HG02970 (cell line): ENCODE results near the gene MRPL52.

Source experiments
- ATAC-seq: cut with Tn5 transposase; IDR thresholded peaks from one replicate; pipeline ENCODE4 v1.9.1; 2021; ENCODE audit warnings: mild to moderate bottlenecking, moderate library complexity, moderate number of reproducible peaks; ENCODE audit not compliant: unreplicated experiment, low FRiP score

Gene MRPL52

GRCh38 chr14:22878271-22879246, 48.9 kb downstream of the MRPL52 start:
- ATAC-seq, result no peak

- ATAC-seq, result no peak
These were observed 52.4 kb downstream of the MRPL52 start for GRCh38 chr14:22882064-22882463.

DNA sequence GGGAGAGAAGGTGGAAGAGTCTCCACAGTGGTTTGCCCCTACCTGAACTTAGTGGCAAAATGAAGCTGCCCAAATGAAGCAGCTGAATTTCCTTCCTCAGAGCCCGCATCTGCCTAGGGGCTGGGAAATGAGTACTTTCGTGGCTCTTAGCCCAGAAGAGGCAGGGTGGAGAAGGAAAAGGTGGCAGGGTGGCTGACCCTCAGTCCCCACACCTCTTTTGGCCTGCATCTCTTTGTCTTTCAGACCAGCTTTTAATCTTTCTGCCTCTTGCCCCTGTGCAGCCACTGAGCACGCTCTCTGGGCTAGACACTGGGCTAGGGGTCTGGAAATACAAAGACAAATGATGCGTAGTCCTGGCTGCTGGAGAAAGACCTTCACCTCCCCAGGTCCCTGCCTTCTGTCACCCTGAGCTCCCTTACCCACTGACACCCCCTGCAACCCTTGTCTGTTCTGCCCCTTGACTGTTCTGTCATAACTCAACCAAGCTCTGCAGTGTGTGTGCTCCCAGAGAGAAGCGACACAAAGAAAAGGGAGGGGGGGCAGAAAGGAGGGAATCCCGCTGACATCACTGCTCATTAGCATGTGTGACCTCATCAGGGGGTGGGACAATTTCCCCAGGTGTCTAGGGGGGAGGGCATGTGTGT, 53.0 kb downstream of the MRPL52 start:
- ATAC-seq, result no peak

- ATAC-seq, result no peak
These were observed 53.7 kb downstream of the MRPL52 start, which contains the start of gene REM2 for GRCh38 chr14:22883173-22883976. Gene REM2 (plus strand): TSS chr14:22883222. CDS start chr14:22883288, 66 bp downstream.

GRCh38 chr14:22884076-22884737, 54.5 kb downstream of the MRPL52 start:
- ATAC-seq, result no peak
